ENCODE results near the gene ZNF385B.

ZNF385B gene

GRCh38 chr2:179619947-179620467, 241.4 kb downstream of the ZNF385B start:
- no peak for DNase-seq

GRCh38 chr2:179614121-179614520, 247.3 kb downstream of the ZNF385B start:
- DNase-seq = no peak

GRCh38 chr2:179613701-179614100, 247.7 kb downstream of the ZNF385B start:
- no peak for DNase-seq

GRCh38 chr2:179613299-179613651, 248.1 kb downstream of the ZNF385B start:
- DNase-seq = no peak

- no peak for DNase-seq
Observed at GRCh38 chr2:179612591-179613298, 248.7 kb downstream of the ZNF385B start.

- no peak for DNase-seq
Observed at GRCh38 chr2:179612108-179612507, 249.3 kb downstream of the ZNF385B start.

- no peak for DNase-seq
Observed at GRCh38 chr2:179606141-179606540, 255.3 kb downstream of the ZNF385B start.

GRCh38 chr2:179605341-179605740, 256.1 kb downstream of the ZNF385B start:
- no peak for DNase-seq

GRCh38 chr2:179604598-179604997, 256.8 kb downstream of the ZNF385B start:
- DNase-seq = no peak

GRCh38 chr2:179602452-179602851, 259.0 kb downstream of the ZNF385B start:
- no peak for DNase-seq

- no peak for DNase-seq
Observed at GRCh38 chr2:179596018-179596417, 265.4 kb downstream of the ZNF385B start.

- no peak for DNase-seq
Observed at GRCh38 chr2:179595284-179595683, 266.1 kb downstream of the ZNF385B start.

GRCh38 chr2:179594268-179595112, 266.9 kb downstream of the ZNF385B start:
- no peak for DNase-seq

- DNase-seq = no peak
Observed at GRCh38 chr2:179593323-179593722, 268.1 kb downstream of the ZNF385B start.

GRCh38 chr2:179592167-179592936, 269.1 kb downstream of the ZNF385B start:
- DNase-seq = no peak

GRCh38 chr2:179591690-179592089, 269.7 kb downstream of the ZNF385B start:
- DNase-seq = no peak

- no peak for DNase-seq
Observed at GRCh38 chr2:179588486-179589145, 272.8 kb downstream of the ZNF385B start.

- DNase-seq = no peak
Observed at GRCh38 chr2:179584760-179585159, 276.7 kb downstream of the ZNF385B start.

- no peak for DNase-seq
Observed at GRCh38 chr2:179581605-179582004, 279.8 kb downstream of the ZNF385B start.

GRCh38 chr2:179580378-179581146, 280.9 kb downstream of the ZNF385B start:
- no peak for DNase-seq

GRCh38 chr2:179579800-179580199, 281.6 kb downstream of the ZNF385B start:
- DNase-seq = no peak
